Mesothelial cell of epicardium (in vitro differentiated cells): ENCODE measurements around the gene NT5DC1. TPM values are rescaled to one million over a fixed set of nuclear protein-coding genes. Genes with fewer than 3 reads are reported as not detected.

ENCODE experiments used
- DNase-seq, 2 experiments: peaks; one replicate each; pipeline ENCODE4 v3.0.0; 2021; ENCODE audit warnings: low spot score in 2 of 2; ENCODE audit not compliant: unreplicated experiment in 2 of 2
- H3K27ac Mint-ChIP-seq: 2 replicates; pipeline ENCODE4 v1.8.0; 2021; ENCODE audit warnings: mixed read lengths
- H3K27me3 Mint-ChIP-seq: 2 replicates; pipeline ENCODE4 v1.8.0; 2021; ENCODE audit warnings: low read depth, mixed read lengths
- H3K36me3 Mint-ChIP-seq: 2 replicates; pipeline ENCODE4 v1.8.0; 2021; ENCODE audit warnings: mixed read lengths
- H3K4me1 Mint-ChIP-seq: 2 replicates; pipeline ENCODE4 v1.8.0; 2021; ENCODE audit warnings: mixed read lengths
- H3K4me3 Mint-ChIP-seq: 2 replicates; pipeline ENCODE4 v1.8.0; 2021; ENCODE audit warnings: mild to moderate bottlenecking, moderate library complexity, mixed read lengths
- H3K9me3 Mint-ChIP-seq: 2 replicates; pipeline ENCODE4 v1.8.0; 2021; ENCODE audit warnings: mixed read lengths
- total RNA-seq: library from RNA; stranded (reverse); gene quantifications from 3 replicates; pipeline ENCODE4 v1.2.1, GENCODE V29; 2021
- TF ChIP-seq, protein P1 (sequence below): fragments of 200-600 bp; sonication (generic); IDR thresholded peaks from one replicate; pipeline ENCODE4 v1.5.0; 2021; ENCODE audit warnings: antibody characterized with exemption; ENCODE audit not compliant: unreplicated experiment

NT5DC1 gene
- total RNA-seq, 1 donor from 2014 or later: 34.5 TPM

DNA sequence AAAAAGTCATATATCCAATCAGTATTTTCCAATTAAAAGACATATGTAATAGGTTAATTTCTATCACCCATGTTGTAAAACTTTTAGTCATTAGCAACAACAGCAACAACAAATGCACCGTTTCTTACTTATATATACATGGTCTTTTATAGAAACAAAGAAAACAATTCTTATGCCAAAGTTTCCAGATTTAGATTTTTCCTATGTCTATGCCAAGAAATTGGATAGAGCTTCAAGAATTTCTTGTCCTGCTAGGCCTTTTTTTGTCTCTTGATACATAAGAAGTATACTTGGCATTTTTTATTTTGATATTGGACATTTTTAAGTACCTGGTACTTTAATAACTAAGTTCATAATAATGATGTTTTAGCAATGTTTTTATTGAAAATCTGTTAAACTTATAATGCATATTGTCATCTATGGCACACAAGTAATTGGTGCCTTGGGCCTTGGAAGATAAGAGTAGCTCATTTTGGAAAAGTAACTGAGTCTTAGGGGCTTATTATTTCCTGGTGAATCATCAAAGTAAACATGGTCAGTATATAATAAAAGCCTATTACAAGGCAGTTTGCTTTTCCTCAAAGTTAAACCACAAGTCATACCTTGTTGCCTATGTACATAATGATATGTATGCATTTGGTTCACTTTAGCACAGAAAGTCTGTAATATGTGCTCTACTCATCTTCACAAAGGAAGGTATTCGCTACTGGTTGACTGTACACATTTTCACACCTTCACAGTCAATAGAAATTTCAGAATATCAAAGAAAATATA lies 29.9 kb upstream of the NT5DC1 start:
- Mint-ChIP-seq H3K4me1 (peaks cover 15% of the 10 kb centered on the region), H3K27ac (no peak overlapping the region), H3K27me3 (no peaks in the 10 kb centered on the region), H3K9me3 (no peaks in the 10 kb centered on the region), H3K4me3 (no peak overlapping the region), H3K36me3 (no peaks in the 10 kb centered on the region)
- DNase-seq: no peak
- TF ChIP-seq, protein P1, sequence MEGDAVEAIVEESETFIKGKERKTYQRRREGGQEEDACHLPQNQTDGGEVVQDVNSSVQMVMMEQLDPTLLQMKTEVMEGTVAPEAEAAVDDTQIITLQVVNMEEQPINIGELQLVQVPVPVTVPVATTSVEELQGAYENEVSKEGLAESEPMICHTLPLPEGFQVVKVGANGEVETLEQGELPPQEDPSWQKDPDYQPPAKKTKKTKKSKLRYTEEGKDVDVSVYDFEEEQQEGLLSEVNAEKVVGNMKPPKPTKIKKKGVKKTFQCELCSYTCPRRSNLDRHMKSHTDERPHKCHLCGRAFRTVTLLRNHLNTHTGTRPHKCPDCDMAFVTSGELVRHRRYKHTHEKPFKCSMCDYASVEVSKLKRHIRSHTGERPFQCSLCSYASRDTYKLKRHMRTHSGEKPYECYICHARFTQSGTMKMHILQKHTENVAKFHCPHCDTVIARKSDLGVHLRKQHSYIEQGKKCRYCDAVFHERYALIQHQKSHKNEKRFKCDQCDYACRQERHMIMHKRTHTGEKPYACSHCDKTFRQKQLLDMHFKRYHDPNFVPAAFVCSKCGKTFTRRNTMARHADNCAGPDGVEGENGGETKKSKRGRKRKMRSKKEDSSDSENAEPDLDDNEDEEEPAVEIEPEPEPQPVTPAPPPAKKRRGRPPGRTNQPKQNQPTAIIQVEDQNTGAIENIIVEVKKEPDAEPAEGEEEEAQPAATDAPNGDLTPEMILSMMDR: no peak

DNA sequence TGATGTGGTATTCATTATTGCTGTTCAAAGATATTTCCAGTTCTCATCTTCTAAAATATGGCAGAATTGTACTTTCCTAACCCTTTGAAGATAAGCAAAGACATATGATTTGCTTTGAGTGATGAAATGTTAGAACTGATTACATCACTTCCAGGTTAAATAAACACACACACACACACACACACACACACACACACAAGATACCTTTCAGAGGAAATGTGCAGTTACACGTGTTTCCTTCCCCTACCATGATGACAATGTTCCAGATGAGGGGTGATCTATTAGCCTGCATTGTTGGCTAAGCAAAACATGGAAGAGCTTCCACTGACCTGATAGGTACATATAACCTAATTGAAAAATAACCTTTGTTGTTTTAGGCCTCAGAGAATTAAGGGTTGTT lies 28.3 kb upstream of the NT5DC1 start:
- no peak overlapping the region for H3K4me3 Mint-ChIP-seq
- no peak for DNase-seq
- H3K27me3 Mint-ChIP-seq: no peaks in the 10 kb centered on the region
- TF ChIP-seq, protein P1: no peak
- H3K36me3 Mint-ChIP-seq: no peaks in the 10 kb centered on the region
- no peaks in the 10 kb centered on the region for H3K9me3 Mint-ChIP-seq
- peaks cover 15% of the 10 kb centered on the region for H3K4me1 Mint-ChIP-seq
- H3K27ac Mint-ChIP-seq: no peak overlapping the region

DNA sequence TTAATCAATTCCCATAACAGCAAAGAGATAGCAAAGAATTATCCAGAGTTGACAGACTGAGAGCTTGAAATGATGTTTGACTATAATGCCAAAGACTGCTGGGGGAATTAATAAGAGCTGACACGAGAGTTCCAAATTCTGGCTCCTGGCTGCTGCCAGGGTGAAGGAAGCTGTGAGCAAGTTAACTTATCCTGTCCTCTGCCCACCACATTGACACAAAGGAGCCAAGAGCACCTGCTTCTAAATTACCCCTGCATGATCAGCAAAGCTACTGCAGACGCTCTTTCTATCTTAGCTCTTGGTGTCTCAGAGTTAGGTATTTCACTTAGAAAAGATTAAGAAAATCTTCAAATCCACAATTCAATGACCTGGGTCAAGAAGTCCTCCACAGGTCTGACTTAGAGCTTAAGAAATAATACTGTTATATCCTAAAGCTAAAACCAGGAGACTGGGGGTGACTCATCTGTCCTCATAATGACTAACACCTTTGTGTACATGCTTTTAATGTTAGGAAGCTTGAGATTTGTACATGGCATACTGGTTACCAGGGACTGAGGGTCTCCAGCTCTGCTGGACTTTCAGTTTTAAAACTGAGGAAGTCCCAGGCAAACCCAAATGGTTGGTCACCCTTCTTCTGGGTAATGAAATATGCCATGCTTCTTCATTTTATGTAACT lies 26.8 kb upstream of the NT5DC1 start:
- H3K4me3 Mint-ChIP-seq: no peak overlapping the region
- TF ChIP-seq, protein P1: no peak
- no peak overlapping the region for H3K27ac Mint-ChIP-seq
- no peaks in the 10 kb centered on the region for H3K27me3 Mint-ChIP-seq
- peaks cover 15% of the 10 kb centered on the region for H3K4me1 Mint-ChIP-seq
- no peak for DNase-seq
- no peaks in the 10 kb centered on the region for H3K36me3 Mint-ChIP-seq
- no peaks in the 10 kb centered on the region for H3K9me3 Mint-ChIP-seq

DNA sequence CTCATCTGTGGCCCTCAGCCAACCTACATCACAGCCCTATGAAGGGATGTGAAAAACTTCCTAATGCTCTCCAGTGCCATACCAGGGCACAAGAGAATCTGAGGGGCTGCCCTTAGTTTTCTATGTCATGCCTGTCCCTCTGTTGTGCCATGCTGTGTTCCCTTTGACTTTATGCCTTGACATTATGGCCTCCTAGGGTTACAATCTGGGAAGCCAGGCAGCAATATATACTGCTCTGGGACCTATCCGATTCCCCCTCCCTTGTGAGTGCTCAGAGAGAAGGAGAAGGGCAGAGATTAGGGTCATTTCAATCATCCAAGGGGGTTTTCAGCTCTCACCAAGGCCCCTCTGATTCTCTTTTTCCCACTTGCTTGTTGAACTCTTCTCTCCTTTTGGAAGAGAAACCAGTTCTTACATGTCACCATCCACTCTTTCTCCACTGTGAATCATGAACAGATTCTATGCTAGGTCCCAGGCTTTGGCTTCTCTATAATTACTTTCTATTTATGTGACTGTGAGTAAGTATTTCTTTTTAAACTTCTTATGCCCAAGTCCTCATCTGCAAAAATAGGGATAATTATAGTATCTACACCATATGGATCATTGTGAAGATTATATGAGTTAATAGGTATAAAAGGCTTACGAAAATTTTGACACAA lies 25.8 kb upstream of the NT5DC1 start:
- TF ChIP-seq, protein P1: no peak
- H3K27ac Mint-ChIP-seq: no peak overlapping the region
- DNase-seq: no peak
- H3K36me3 Mint-ChIP-seq: no peaks in the 10 kb centered on the region
- no peak overlapping the region for H3K4me3 Mint-ChIP-seq
- peaks cover 13% of the 10 kb centered on the region for H3K4me1 Mint-ChIP-seq
- H3K27me3 Mint-ChIP-seq: no peaks in the 10 kb centered on the region
- no peaks in the 10 kb centered on the region for H3K9me3 Mint-ChIP-seq

DNA sequence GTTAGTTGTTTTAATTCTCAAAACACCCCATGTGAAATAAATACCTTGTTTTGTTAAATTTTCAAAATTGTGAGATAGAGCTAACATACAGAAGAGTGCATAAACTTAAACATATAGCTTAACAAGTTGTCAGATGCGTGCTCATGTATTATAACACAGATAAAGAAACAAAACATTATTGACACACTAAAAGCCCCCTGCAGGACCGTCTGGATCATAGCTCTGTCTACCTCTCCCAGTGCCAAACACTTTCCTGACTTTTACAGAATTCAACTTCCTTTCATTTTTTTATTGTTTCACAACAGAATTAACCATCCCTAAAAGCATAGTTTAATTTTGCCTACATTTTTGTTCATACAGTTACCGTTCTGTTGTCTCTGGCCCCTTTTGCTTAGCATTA lies 22.1 kb upstream of the NT5DC1 start:
- TF ChIP-seq, protein P1: no peak
- H3K4me3 Mint-ChIP-seq: no peak overlapping the region
- H3K4me1 Mint-ChIP-seq: no peaks in the 10 kb centered on the region
- no peak for DNase-seq
- H3K27ac Mint-ChIP-seq: no peak overlapping the region
- H3K36me3 Mint-ChIP-seq: no peaks in the 10 kb centered on the region
- H3K9me3 Mint-ChIP-seq: no peaks in the 10 kb centered on the region
- no peaks in the 10 kb centered on the region for H3K27me3 Mint-ChIP-seq
